GM23248 (cell line): ENCODE results near the gene SBK2.

Experiments used
- EZH2 ChIP-seq: fragments of 200-600 bp; sonication (generic); IDR thresholded peaks from 2 replicates; pipeline ENCODE4 v1.6.1; 2018; ENCODE audit warnings: antibody characterized with exemption, mild to moderate bottlenecking; ENCODE audit not compliant: insufficient read depth, poor library complexity, severe bottlenecking
- EZH2phosphoT487 ChIP-seq: fragments of 200-600 bp; sonication (generic); IDR thresholded peaks from 2 replicates; pipeline ENCODE4 v1.6.1; 2018; ENCODE audit warnings: antibody characterized with exemption, moderate library complexity, mild to moderate bottlenecking, low read depth; ENCODE audit not compliant: insufficient read depth

DNA sequence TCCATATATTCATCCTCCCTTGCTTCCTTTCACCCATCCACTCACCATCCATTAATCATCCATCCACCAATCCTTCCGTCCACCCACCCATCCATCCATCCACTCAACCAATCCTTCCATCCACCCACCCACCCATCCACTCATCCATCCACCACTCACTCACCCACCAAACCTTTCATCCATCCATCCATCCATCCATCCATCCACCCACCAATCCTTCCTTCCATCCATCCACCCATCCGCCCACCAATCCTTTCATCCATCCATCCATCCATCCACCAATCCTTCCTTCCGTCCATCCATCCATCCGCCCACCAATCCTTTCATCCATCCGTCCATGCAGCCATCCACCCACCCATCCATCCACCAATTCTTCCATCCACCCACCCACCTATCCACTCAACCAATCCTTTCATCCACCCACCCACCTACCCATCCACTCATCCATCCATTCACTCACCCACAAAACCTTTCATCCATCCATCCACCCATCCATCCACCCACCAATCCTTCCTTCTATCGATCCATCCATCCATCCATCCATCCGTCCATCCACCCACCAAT is 5.4 kb upstream of the SBK2 start:
- no peak for TF ChIP-seq EZH2
- TF ChIP-seq EZH2phosphoT487, result no peak
